Neural cell (in vitro differentiated cells): ENCODE measurements around the gene TBC1D5. TPM values are rescaled to one million over a fixed set of nuclear protein-coding genes. Genes with fewer than 3 reads are reported as not detected.

ENCODE experiments used
- H2AFZ ChIP-seq: fragments of 200-600, 300-800 bp; sonication (generic), shearing (Covaris generic); 2 replicates; pipeline ENCODE4 v1.6.0; 2014; ENCODE audit warnings: low read depth, mild to moderate bottlenecking, antibody characterized with exemption, low read length, moderate library complexity
- H3F3A ChIP-seq: fragments of 200-600 bp; shearing (Covaris generic); 2 replicates; pipeline ENCODE4 v1.6.1; 2016; ENCODE audit warnings: mild to moderate bottlenecking, moderate library complexity, mixed read lengths, antibody characterized with exemption, low read length; ENCODE audit not compliant: insufficient read depth, poor library complexity, severe bottlenecking
- H3K27ac ChIP-seq: fragments of 200-600, 300-800 bp; sonication (generic), shearing (Covaris generic); 2 replicates; pipeline ENCODE4 v1.5.1; 2014; ENCODE audit warnings: mild to moderate bottlenecking, low read length, moderate library complexity
- H3K27me3 ChIP-seq: fragments of 300-800, 200-600 bp; sonication (generic), shearing (Covaris generic); 2 replicates; pipeline ENCODE4 v1.6.0; 2014; ENCODE audit warnings: mild to moderate bottlenecking, low read depth, low read length, moderate library complexity; ENCODE audit not compliant: insufficient read depth
- H3K36me3 ChIP-seq: fragments of 300-800, 200-600 bp; sonication (generic), shearing (Covaris generic); 2 replicates; pipeline ENCODE4 v1.5.1; 2014; ENCODE audit warnings: mild to moderate bottlenecking, antibody characterized with exemption, low read length, moderate library complexity; ENCODE audit not compliant: insufficient read depth
- H3K4me2 ChIP-seq: fragments of 300-800, 200-600 bp; sonication (generic), shearing (Covaris generic); 2 replicates; pipeline ENCODE4 v1.6.0; 2014; ENCODE audit warnings: mild to moderate bottlenecking, low read length
- H3K4me3 ChIP-seq: fragments of 300-800, 200-600 bp; sonication (generic), shearing (Covaris generic); 2 replicates; pipeline ENCODE4 v1.5.1; 2014; ENCODE audit warnings: mild to moderate bottlenecking, low read length, moderate library complexity
- H3K79me2 ChIP-seq: fragments of 200-600 bp; shearing (Covaris generic); replicated peaks from 2 replicates; pipeline ENCODE4 v1.6.0; 2014; ENCODE audit warnings: mild to moderate bottlenecking, low read length, moderate library complexity; ENCODE audit not compliant: insufficient read depth
- H3K9ac ChIP-seq: fragments of 300-800, 200-600 bp; sonication (generic), shearing (Covaris generic); 2 replicates; pipeline ENCODE4 v1.6.1; 2016; ENCODE audit warnings: mild to moderate bottlenecking, low read length, mixed read lengths
- H3K9me2 ChIP-seq: fragments of 200-600 bp; shearing (Covaris generic); 2 replicates; pipeline ENCODE4 v1.6.1; 2016; ENCODE audit warnings: mild to moderate bottlenecking, low read length, mixed read lengths; ENCODE audit not compliant: insufficient read depth
- H3K9me3 ChIP-seq: fragments of 200-600, 300-800 bp; sonication (generic), shearing (Covaris generic); 2 replicates; pipeline ENCODE4 v1.6.1; 2016; ENCODE audit warnings: mild to moderate bottlenecking, mixed run types, low read length, moderate library complexity, mixed read lengths
- H4K20me1 ChIP-seq: fragments of 200-600 bp; shearing (Covaris generic); 2 replicates; pipeline ENCODE4 v1.6.1; 2016; ENCODE audit warnings: mild to moderate bottlenecking, mixed run types; ENCODE audit not compliant: insufficient read depth
- CTCF ChIP-seq: fragments of 450-650 bp; IDR thresholded peaks from 2 replicates; pipeline ENCODE4 v1.5.1; 2014; ENCODE audit warnings: antibody characterized with exemption, mild to moderate bottlenecking, moderate library complexity; ENCODE audit not compliant: poor library complexity, severe bottlenecking
- EP300 ChIP-seq: fragments of 450-650 bp; conservative IDR thresholded peaks from 2 replicates; pipeline ENCODE4 v1.6.1; 2014; ENCODE audit warnings: antibody characterized with exemption, mild to moderate bottlenecking, moderate library complexity; ENCODE audit not compliant: poor library complexity, severe bottlenecking
- EZH2 ChIP-seq: fragments of 200-600, 300-800 bp; shearing (Covaris generic), sonication (generic); IDR thresholded peaks from 2 replicates; pipeline ENCODE4 v1.6.1; 2014; ENCODE audit warnings: antibody characterized with exemption, low read length, borderline replicate concordance, mild to moderate bottlenecking; ENCODE audit not compliant: insufficient read depth, poor library complexity, severe bottlenecking
- MXI1 ChIP-seq: fragments of 450-650 bp; conservative IDR thresholded peaks from 2 replicates; pipeline ENCODE4 v1.6.1; 2014; ENCODE audit warnings: antibody characterized with exemption, mild to moderate bottlenecking; ENCODE audit not compliant: poor library complexity, severe bottlenecking
- POLR2AphosphoS5 ChIP-seq: IDR thresholded peaks from 2 replicates; pipeline ENCODE4 v1.6.1; 2012
- RAD21 ChIP-seq: fragments of 450-650 bp; conservative IDR thresholded peaks from 2 replicates; pipeline ENCODE4 v1.6.1; 2014; ENCODE audit warnings: antibody characterized with exemption, mild to moderate bottlenecking, moderate library complexity
- REST ChIP-seq: IDR thresholded peaks from 2 replicates; pipeline ENCODE4 v1.6.1; 2012; ENCODE audit warnings: borderline replicate concordance
- SMC3 ChIP-seq: fragments of 450-650 bp; conservative IDR thresholded peaks from 2 replicates; pipeline ENCODE4 v1.6.1; 2014; ENCODE audit warnings: antibody characterized with exemption, mild to moderate bottlenecking, moderate library complexity; ENCODE audit not compliant: poor library complexity
- TAF1 ChIP-seq: IDR thresholded peaks from 2 replicates; pipeline ENCODE4 v1.6.1; 2012; ENCODE audit warnings: low read depth
- polyA plus RNA-seq: library from polyadenylated mRNA; depleted of rRNA; stranded (reverse); fragments of >200 nt; gene quantifications from 2 replicates; pipeline ENCODE4 v1.2.3, GENCODE V29; 2014

TBC1D5 gene
- polyA plus RNA-seq, 1 donor from 2014 or later = 28.3 TPM

- no peak overlapping the region for H3K9ac ChIP-seq
- H4K20me1 ChIP-seq = no peaks in the 10 kb centered on the region
- no peak overlapping the region for H3K4me2 ChIP-seq
- H2AFZ ChIP-seq = no peak overlapping the region
- no peak overlapping the region for H3K4me3 ChIP-seq
- no peak overlapping the region for H3K27ac ChIP-seq
- TF ChIP-seq RAD21 (no peak), TAF1 (no peak), CTCF (no peak), EZH2 (no peak), MXI1 (no peak)
- H3K27me3 ChIP-seq = no peaks in the 10 kb centered on the region
- H3F3A ChIP-seq = no peaks in the 10 kb centered on the region
- no peaks in the 10 kb centered on the region for H3K9me3 ChIP-seq
- H3K79me2 ChIP-seq = no peaks in the 10 kb centered on the region
- H3K36me3 ChIP-seq = no peaks in the 10 kb centered on the region
- H3K9me2 ChIP-seq = no peaks in the 10 kb centered on the region
These were observed 190.1 kb downstream of the TBC1D5 start for GRCh38 chr3:17552351-17552750.

- Histone ChIP-seq H3K9me3 (no peaks in the 10 kb centered on the region), H2AFZ (no peak overlapping the region), H3K9me2 (no peaks in the 10 kb centered on the region), H3F3A (no peaks in the 10 kb centered on the region), H3K27ac (no peak overlapping the region), H3K4me2 (no peak overlapping the region), H3K79me2 (no peaks in the 10 kb centered on the region), H4K20me1 (no peaks in the 10 kb centered on the region), H3K36me3 (no peaks in the 10 kb centered on the region), H3K9ac (no peak overlapping the region), H3K27me3 (no peaks in the 10 kb centered on the region), H3K4me3 (no peak overlapping the region)
- TF ChIP-seq EZH2 (no peak), TAF1 (no peak), SMC3 (no peak), CTCF (no peak), REST (no peak), POLR2AphosphoS5 (no peak), RAD21 (no peak), EP300 (no peak), MXI1 (no peak)
These were observed 190.5 kb downstream of the TBC1D5 start for GRCh38 chr3:17551895-17552294.
